Right lobe of liver (tissue), 4 donors: ENCODE results near the gene ARRB1.

Source experiments
- POLR2A ChIP-seq: fragments of 450-650 bp; IDR thresholded peaks from one replicate; pipeline ENCODE4 v1.6.1; 2017; ENCODE audit warnings: antibody characterized with exemption, mild to moderate bottlenecking
- TF ChIP-seq, protein P1 (sequence below), 4 donors: fragments of 200-600 bp in 3 of 4; fragments of 450-650 bp in 1 of 4; IDR thresholded peaks; one replicate each; pipeline versions ENCODE4 v1.5.1 to v1.8.0; 2016 to 2022; ENCODE audit warnings: antibody characterized with exemption in 4 of 4, mild to moderate bottlenecking in 2 of 4
- donor health status: DM: no; HTN: no; CAD: no.
- donor health status: DM: no; HTN: no; CAD: no.
- donor health status: DM: no; HTN: yes; CAD: no.

DNA sequence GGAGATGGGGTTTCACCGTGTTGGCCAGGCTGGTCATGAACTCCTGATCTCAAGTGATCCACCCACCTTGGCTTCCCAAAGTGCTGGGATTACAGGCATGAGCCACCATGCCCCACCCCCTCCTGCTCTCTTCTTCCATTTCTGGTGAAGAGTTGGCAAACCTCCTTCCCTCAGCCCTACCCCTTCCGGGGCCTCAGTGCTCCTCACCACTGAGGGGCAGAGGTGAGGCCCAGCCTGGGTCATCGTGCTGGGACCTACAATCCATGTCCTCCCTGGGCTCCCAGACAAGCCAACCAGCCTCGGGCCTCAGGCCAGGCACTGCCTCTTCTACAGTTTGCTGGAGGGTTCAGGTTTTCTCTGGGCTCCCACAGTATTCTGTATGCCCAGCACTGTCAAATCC is 125.7 kb downstream of the ARRB1 start:
- TF ChIP-seq, protein P1, sequence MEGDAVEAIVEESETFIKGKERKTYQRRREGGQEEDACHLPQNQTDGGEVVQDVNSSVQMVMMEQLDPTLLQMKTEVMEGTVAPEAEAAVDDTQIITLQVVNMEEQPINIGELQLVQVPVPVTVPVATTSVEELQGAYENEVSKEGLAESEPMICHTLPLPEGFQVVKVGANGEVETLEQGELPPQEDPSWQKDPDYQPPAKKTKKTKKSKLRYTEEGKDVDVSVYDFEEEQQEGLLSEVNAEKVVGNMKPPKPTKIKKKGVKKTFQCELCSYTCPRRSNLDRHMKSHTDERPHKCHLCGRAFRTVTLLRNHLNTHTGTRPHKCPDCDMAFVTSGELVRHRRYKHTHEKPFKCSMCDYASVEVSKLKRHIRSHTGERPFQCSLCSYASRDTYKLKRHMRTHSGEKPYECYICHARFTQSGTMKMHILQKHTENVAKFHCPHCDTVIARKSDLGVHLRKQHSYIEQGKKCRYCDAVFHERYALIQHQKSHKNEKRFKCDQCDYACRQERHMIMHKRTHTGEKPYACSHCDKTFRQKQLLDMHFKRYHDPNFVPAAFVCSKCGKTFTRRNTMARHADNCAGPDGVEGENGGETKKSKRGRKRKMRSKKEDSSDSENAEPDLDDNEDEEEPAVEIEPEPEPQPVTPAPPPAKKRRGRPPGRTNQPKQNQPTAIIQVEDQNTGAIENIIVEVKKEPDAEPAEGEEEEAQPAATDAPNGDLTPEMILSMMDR (IDR thresholded peaks at IDR 0.05): no peak
- no peak for TF ChIP-seq POLR2A
